Neutrophil (primary cell): ENCODE data around the gene STX16.
A peak's percentile ranks its signal among the peaks of the same experiment; 100 is the strongest.

Source experiments
- H3K27ac ChIP-seq: fragments of 200-600 bp; sonication (generic); 2 replicates; pipeline ENCODE4 v1.5.1; 2016; ENCODE audit warnings: mild to moderate bottlenecking, moderate library complexity
- H3K27me3 ChIP-seq: fragments of 200-600 bp; sonication (generic); 2 replicates; pipeline ENCODE4 v1.6.0; 2016; ENCODE audit warnings: mild to moderate bottlenecking
- H3K36me3 ChIP-seq: fragments of 200-600 bp; sonication (generic); 2 replicates; pipeline ENCODE4 v1.5.1; 2017
- H3K4me1 ChIP-seq, 2 experiments: fragments of 200-600 bp in 1 of 2; sonication (generic) in 1 of 2; 1 replicate in 1 of 2; 2 replicates in 1 of 2; pipeline versions ENCODE4 v1.5.1 to v1.6.1; 2013 to 2016; ENCODE audit warnings: low read depth in 1 of 2, low read length in 1 of 2, mild to moderate bottlenecking in 1 of 2, moderate library complexity in 1 of 2; ENCODE audit not compliant: control insufficient read depth in 1 of 2, insufficient read depth in 1 of 2
- H3K4me3 ChIP-seq, 2 experiments: fragments of 200-600 bp in 1 of 2; sonication (generic) in 1 of 2; 1 replicate in 1 of 2; 2 replicates in 1 of 2; pipeline ENCODE4 v1.5.1; 2013 to 2016; ENCODE audit warnings: low read depth in 1 of 2, low read length in 1 of 2, mild to moderate bottlenecking in 1 of 2, moderate library complexity in 1 of 2
- H3K9me3 ChIP-seq: fragments of 200-600 bp; sonication (generic); 2 replicates; pipeline ENCODE4 v1.5.1; 2016
- TF ChIP-seq, protein P1 (sequence below): fragments of 200-600 bp; sonication (generic); IDR thresholded peaks from 2 replicates; pipeline ENCODE4 v1.5.1; 2016; ENCODE audit warnings: antibody characterized with exemption

The STX16 gene

DNA sequence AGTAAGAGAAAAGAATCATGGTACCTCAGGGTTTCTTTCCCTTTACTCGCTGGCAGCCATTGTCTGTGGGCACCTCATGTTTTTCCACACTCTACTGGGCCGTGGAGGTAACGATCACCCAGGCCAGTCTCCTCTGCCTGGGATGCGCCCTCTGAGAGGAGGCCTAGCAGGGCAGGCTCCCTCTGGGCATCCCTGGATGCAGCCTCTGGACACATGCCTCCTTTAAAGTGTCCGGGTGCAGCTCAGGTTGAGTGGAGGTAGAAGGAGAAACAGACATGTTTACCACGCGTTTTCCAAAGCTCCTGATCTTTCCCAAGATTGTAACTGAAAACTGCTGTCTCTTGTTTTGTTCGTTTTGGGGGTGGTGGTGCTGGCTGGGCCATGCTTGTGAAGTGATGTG lies 27.7 kb downstream of the STX16 start:
- Histone ChIP-seq H3K9me3 (no peaks in the 10 kb centered on the region), H3K4me1 (no peaks in the 10 kb centered on the region), H3K27ac (no peak overlapping the region), H3K27me3 (no peaks in the 10 kb centered on the region), H3K4me3 (no peak overlapping the region), H3K36me3 (peaks cover 61% of the 10 kb centered on the region)
- TF ChIP-seq, protein P1, sequence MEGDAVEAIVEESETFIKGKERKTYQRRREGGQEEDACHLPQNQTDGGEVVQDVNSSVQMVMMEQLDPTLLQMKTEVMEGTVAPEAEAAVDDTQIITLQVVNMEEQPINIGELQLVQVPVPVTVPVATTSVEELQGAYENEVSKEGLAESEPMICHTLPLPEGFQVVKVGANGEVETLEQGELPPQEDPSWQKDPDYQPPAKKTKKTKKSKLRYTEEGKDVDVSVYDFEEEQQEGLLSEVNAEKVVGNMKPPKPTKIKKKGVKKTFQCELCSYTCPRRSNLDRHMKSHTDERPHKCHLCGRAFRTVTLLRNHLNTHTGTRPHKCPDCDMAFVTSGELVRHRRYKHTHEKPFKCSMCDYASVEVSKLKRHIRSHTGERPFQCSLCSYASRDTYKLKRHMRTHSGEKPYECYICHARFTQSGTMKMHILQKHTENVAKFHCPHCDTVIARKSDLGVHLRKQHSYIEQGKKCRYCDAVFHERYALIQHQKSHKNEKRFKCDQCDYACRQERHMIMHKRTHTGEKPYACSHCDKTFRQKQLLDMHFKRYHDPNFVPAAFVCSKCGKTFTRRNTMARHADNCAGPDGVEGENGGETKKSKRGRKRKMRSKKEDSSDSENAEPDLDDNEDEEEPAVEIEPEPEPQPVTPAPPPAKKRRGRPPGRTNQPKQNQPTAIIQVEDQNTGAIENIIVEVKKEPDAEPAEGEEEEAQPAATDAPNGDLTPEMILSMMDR = no peak

DNA sequence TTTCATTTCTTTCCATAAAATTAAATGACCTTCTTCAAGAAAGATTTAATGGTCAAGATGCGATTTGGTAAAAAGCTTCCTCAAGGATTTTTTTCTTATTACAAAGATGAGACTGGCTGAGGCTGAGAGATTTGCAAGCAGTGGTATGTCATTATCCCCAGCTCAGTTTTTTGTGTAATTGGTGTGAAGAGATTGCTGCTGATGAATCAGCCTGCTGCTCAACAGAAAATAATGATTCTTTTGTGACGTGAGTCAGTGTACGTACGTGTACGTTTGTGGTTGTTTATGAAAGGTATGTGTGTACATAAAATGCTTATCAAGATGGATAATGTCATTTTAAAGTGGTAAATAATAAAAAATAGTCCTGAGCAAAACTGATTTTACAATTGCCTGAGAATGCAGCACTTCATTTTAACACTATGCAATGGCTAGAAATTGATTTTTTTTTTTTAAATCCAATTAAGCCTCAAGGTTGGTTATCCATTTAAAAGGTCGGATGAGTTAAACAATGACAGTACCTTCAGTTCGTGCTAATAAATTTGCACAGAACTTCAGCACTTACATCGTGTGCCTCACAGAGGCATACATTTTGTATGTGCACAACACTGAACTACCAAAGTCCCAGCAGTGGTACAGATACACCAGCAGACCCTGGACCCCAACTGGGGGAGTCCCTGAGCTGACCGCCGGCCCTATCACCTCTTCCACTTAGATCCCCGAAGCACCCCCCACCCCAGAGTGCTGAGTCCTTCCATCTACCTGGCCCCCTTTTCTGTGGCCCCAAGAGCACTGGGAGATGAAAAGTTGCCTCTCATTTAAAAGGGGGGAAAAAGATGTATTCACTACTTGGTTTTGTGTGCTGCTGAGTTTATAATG lies 31.8 kb downstream of the STX16 start:
- TF ChIP-seq, protein P1 = no peak
- H3K27ac ChIP-seq = no peak overlapping the region
- no peaks in the 10 kb centered on the region for H3K9me3 ChIP-seq
- no peaks in the 10 kb centered on the region for H3K4me1 ChIP-seq
- H3K4me3 ChIP-seq = no peak overlapping the region
- no peaks in the 10 kb centered on the region for H3K27me3 ChIP-seq
- H3K36me3 ChIP-seq = peaks cover 23% of the 10 kb centered on the region

DNA sequence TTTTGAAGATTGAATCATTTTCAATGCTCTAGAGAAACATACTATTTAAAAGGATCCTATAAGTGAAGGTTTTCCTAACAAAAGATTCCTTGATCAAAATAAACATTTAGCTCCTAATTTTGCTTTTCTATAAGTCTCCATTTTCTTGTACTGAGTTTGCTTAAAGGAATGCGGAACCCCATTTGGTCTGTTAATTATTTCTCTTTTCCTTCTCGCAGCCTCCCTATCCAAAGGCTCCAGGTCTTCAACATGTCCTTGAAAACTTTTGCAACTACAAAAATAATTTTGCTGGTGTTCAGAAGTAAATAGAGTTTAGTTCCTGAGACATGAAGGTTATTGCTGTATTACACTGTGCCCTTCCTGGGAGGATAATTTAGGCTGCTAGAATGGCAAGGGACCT lies 33.2 kb downstream of the STX16 start:
- no peaks in the 10 kb centered on the region for H3K9me3 ChIP-seq
- no peaks in the 10 kb centered on the region for H3K27me3 ChIP-seq
- peaks cover 18% of the 10 kb centered on the region for H3K36me3 ChIP-seq
- TF ChIP-seq, protein P1 = no peak
- H3K4me3 ChIP-seq = no peak overlapping the region
- no peaks in the 10 kb centered on the region for H3K4me1 ChIP-seq
- H3K27ac ChIP-seq = no peak overlapping the region

DNA sequence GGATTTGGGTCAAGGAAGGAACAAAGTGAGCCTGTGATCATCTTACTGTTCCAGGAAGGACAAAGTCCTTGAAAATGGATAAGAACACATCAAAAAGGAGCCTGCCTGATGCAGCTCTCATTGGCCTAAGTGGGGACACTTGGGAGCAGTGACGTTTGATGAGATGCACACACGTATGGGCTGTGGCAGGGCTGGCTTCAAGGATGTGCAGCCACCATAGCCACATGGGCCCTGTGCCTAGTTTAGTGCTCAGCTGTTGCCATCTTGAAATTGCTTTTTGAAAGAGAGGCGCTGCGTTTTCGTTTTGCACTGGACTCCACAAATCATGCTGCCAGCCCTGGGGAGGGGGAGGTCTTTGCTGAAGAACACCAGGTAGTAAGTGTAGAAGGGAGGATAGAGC lies 34.9 kb downstream of the STX16 start:
- Histone ChIP-seq H3K4me3 (no peak overlapping the region), H3K27ac (no peak overlapping the region), H3K27me3 (no peaks in the 10 kb centered on the region), H3K4me1 (peaks cover 7 to 9% of the 10 kb centered on the region in 2 experiments), H3K36me3 (peaks cover 4% of the 10 kb centered on the region), H3K9me3 (no peaks in the 10 kb centered on the region)
- TF ChIP-seq, protein P1 = no peak

DNA sequence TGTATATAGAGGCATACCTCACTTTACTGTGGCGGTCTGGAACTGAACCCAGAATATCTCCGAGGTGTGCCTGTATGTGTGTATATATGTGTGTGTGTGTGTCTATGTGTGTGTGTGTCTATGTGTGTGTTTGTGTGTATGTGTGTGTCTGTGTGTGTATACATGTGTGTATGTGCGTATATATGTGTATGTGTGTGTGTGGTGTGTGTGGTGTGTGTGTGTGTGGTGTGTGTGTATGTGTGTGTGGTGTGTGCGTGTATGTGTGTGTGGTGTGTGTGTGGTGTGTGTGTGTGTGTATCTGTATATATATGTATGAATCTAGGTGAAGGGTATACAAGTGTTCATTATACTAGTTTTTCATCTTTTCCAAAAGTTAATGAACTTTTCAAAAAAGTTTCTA lies 37.3 kb downstream of the STX16 start:
- H3K9me3 ChIP-seq = no peaks in the 10 kb centered on the region
- TF ChIP-seq, protein P1 = no peak
- no peaks in the 10 kb centered on the region for H3K27me3 ChIP-seq
- H3K36me3 ChIP-seq = peaks cover 3% of the 10 kb centered on the region
- no peak overlapping the region for H3K4me3 ChIP-seq
- peak overlapping the region; percentile 44 for H3K27ac ChIP-seq
- peaks cover 25% of the 10 kb centered on the region in 2 experiments for H3K4me1 ChIP-seq
